Measurements from ENCODE around the gene CBX7.

CBX7 gene

GRCh38 chr22:39103431-39103830 lies 49.0 kb downstream of the CBX7 start:
- TF ChIP-seq CTCF (IDR thresholded peaks at IDR 0.05; ENCODE audit: low read depth, low read length), result no peak
- Histone ChIP-seq H3K9me3 (no peaks in the 10 kb centered on the region), H3K4me1 (no peaks in the 10 kb centered on the region), H3K36me3 (no peaks in the 10 kb centered on the region), H3K27me3 (no peaks in the 10 kb centered on the region), H3K4me3 (ENCODE audit: low read depth, low read length) (no peak overlapping the region)
- no peak for DNase-seq

- no peaks in the 10 kb centered on the region for H3K4me1 ChIP-seq
- H3K36me3 ChIP-seq, result no peaks in the 10 kb centered on the region
- no peak for DNase-seq
- no peak overlapping the region for H3K4me3 ChIP-seq (ENCODE audit: low read depth, low read length)
- TF ChIP-seq CTCF (IDR thresholded peaks at IDR 0.05; ENCODE audit: low read depth, low read length), result no peak
- H3K27me3 ChIP-seq, result no peaks in the 10 kb centered on the region
- no peaks in the 10 kb centered on the region for H3K9me3 ChIP-seq
Measured at GRCh38 chr22:39101226-39101625, 51.3 kb downstream of the CBX7 start.

GRCh38 chr22:39098576-39098975 lies 53.9 kb downstream of the CBX7 start:
- DNase-seq, result no peak
- Histone ChIP-seq H3K27me3 (no peaks in the 10 kb centered on the region), H3K4me1 (no peaks in the 10 kb centered on the region), H3K9me3 (no peaks in the 10 kb centered on the region), H3K36me3 (no peaks in the 10 kb centered on the region), H3K4me3 (ENCODE audit: low read depth, low read length) (no peak overlapping the region)
- TF ChIP-seq CTCF (IDR thresholded peaks at IDR 0.05; ENCODE audit: low read depth, low read length), result no peak

- Histone ChIP-seq H3K4me3 (ENCODE audit: low read depth, low read length) (no peak overlapping the region), H3K4me1 (no peaks in the 10 kb centered on the region), H3K36me3 (no peaks in the 10 kb centered on the region), H3K9me3 (no peaks in the 10 kb centered on the region), H3K27me3 (no peaks in the 10 kb centered on the region)
- no peak for TF ChIP-seq CTCF (IDR thresholded peaks at IDR 0.05; ENCODE audit: low read depth, low read length)
- no peak for DNase-seq
Measured at GRCh38 chr22:39098026-39098425, 54.5 kb downstream of the CBX7 start.

GRCh38 chr22:39097098-39098020 lies 55.1 kb downstream of the CBX7 start, which contains the start of gene APOBEC3H:
Gene APOBEC3H, plus strand, starts transcription at chr22:39097244. Its CDS starts 3,035 bp downstream, at chr22:39100279.
- TF ChIP-seq CTCF (IDR thresholded peaks at IDR 0.05; ENCODE audit: low read depth, low read length), result no peak
- no peak within 1 kb of the TSS for H3K4me3 ChIP-seq (ENCODE audit: low read depth, low read length)
- DNase-seq, result no peak

GRCh38 chr22:39095971-39096370 lies 56.5 kb downstream of the CBX7 start:
- no peaks in the 10 kb centered on the region for H3K9me3 ChIP-seq
- no peak for DNase-seq
- no peak overlapping the region for H3K4me3 ChIP-seq (ENCODE audit: low read depth, low read length)
- H3K36me3 ChIP-seq, result no peaks in the 10 kb centered on the region
- no peaks in the 10 kb centered on the region for H3K4me1 ChIP-seq
- no peaks in the 10 kb centered on the region for H3K27me3 ChIP-seq
- no peak for TF ChIP-seq CTCF (IDR thresholded peaks at IDR 0.05; ENCODE audit: low read depth, low read length)

More at GRCh38 chr22:39097098-39098020, 55.1 kb downstream of the CBX7 start, which contains the start of gene APOBEC3H:
- Histone ChIP-seq H3K4me1 (no peaks in the 10 kb centered on the region), H3K9me3 (no peaks in the 10 kb centered on the region), H3K27me3 (no peaks in the 10 kb centered on the region), H3K36me3 (no peaks in the 10 kb centered on the region)
